D721Med (cell line): ENCODE data around the gene CASP14.
"Not testable (repeated sequence)": the region's sequence is repeated elsewhere in the genome, so short reads cannot be mapped to it uniquely, and the experiment has no call there.

ENCODE experiments used
- DNase-seq: peaks from one replicate; pipeline ENCODE4 v3.0.0; 2011; ENCODE audit warnings: low spot score; ENCODE audit not compliant: insufficient read length
- FAIRE-seq: peaks from 2 replicates; lab custom pipeline; 2011; peaks lifted over from hg19 to GRCh38; lab: Jason Lieb, UNC
- CTCF ChIP-seq: IDR thresholded peaks from 2 replicates; pipeline ENCODE4 v1.5.1; 2012; ENCODE audit warnings: mild to moderate bottlenecking, control low read depth; ENCODE audit not compliant: insufficient read depth; ENCODE audit errors: missing control alignments

The CASP14 gene

GRCh38 chr19:15048885-15049541 is at the start of gene CASP14:
Gene CASP14, plus strand, starts transcription at chr19:15049480. Its CDS starts 2,772 bp downstream, at chr19:15052252.
- TF ChIP-seq CTCF = no peak
- DNase-seq (no peak), FAIRE-seq (no peak)

GRCh38 chr19:15008308-15008707 is 41.0 kb upstream of the CASP14 start:
- TF ChIP-seq CTCF = no peak
- DNase-seq (no peak), FAIRE-seq (no peak)

- no peak for DNase-seq
- FAIRE-seq = no peak
- no peak for TF ChIP-seq CTCF
Measured at GRCh38 chr19:15010501-15011300, 38.6 kb upstream of the CASP14 start.

- TF ChIP-seq CTCF = no peak
- no peak for DNase-seq
- no peak for FAIRE-seq
Measured at GRCh38 chr19:15014579-15014978, 34.7 kb upstream of the CASP14 start.

- TF ChIP-seq CTCF = no peak
- DNase-seq = no peak
- no peak for FAIRE-seq
Measured at GRCh38 chr19:15015946-15016542, 33.2 kb upstream of the CASP14 start.

GRCh38 chr19:15018836-15019235 is 30.4 kb upstream of the CASP14 start:
- not testable (repeated sequence) for FAIRE-seq, DNase-seq

GRCh38 chr19:15021286-15022007 is 27.8 kb upstream of the CASP14 start:
- TF ChIP-seq CTCF = no peak
- FAIRE-seq (no peak), DNase-seq (no peak)
